ENCODE results near the gene MEIKIN.

The MEIKIN gene, protein sequence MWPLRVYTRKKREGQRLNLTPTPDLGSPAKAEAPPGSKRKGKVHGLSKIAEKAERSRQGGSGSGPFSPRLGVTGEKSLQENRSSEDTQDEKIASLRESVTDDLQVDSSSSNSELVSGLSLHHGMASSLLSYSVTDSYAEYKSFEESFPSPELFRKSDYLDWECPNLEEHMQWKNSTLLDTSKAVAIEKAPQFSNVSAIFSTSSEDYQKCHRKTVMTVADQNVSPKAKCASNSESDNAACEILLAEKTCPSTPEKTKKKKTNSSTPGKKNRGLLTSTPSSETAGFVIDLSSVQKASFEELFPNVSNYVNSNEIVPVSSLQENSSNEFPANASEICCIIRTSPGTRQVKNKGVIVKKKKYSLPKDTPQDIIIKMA

GRCh38 chr5:131945551-131946168, at the start of gene MEIKIN:
MEIKIN (minus strand) TSS chr5:131945663; CDS start chr5:131945505, 158 bp downstream.
- no peak for DNase-seq (ENCODE audit: low read depth in 1 of 2, low spot score in 1 of 2)

GRCh38 chr5:131994533-131995226, 49.2 kb upstream of the MEIKIN start:
- no peak for DNase-seq (ENCODE audit: low read depth in 1 of 2, low spot score in 1 of 2)

DNA sequence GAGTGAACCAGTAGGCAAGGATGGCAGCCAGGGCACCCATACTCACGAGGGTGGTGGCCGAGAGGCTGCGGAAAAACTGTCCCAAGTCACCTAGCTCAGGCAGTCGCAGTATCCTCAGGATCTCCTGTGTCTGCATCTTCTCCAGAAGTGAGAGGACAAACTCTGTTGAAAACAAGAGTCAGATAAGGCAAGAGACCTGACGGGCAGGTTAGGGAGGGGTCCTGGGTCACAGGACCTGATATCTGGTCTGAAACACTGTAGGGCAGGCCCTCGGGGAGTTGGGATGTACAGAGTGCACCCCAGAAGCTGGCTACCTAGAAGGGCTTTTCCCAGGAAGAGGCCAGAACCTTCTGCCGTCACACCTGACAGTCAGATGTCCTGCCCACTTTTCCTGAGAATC, 48.6 kb upstream of the MEIKIN start:
- DNase-seq (ENCODE audit: low read depth in 1 of 2, low spot score in 1 of 2): no peak

DNA sequence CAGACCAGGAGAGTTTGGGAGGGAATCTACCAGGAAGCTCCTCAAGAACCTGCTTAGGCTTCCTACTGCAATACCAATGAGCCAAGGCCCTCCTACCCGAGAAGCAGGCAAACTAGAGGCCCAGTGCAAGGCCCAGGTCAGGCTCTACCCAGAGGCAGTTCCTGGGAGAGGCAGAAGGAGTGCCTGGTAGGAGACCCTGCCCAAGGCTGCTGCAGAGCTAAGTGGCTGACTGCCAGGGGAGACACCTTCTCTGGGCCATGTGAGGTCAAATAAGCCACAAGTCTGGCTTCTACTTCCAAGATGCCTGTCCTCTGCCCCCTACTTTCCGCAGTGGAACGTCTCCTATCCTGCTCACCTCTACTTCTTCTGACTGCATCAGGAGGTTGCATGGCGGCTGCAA, 48.2 kb upstream of the MEIKIN start:
- DNase-seq (ENCODE audit: low read depth in 1 of 2, low spot score in 1 of 2): no peak

DNA sequence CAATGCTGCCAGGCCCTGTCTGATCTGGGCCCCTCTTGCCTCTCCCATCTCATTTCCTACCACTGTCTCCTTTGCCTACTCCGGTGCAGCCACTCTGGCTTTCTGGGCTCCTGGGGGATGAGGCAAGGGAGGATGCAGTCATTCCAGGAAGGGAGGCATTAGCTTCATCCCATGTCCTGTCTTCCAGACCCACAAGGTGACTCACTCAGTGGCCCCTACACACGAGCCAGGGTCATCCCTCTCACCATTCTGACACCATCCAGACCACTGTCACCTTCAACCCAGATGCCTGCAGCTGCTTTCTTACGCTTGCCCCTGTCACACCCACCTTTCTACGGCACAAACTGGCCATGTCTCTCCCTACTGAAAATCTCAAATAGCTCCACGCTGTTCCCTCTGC, 46.9 kb upstream of the MEIKIN start:
- DNase-seq (ENCODE audit: low read depth in 1 of 2, low spot score in 1 of 2): no peak

DNA sequence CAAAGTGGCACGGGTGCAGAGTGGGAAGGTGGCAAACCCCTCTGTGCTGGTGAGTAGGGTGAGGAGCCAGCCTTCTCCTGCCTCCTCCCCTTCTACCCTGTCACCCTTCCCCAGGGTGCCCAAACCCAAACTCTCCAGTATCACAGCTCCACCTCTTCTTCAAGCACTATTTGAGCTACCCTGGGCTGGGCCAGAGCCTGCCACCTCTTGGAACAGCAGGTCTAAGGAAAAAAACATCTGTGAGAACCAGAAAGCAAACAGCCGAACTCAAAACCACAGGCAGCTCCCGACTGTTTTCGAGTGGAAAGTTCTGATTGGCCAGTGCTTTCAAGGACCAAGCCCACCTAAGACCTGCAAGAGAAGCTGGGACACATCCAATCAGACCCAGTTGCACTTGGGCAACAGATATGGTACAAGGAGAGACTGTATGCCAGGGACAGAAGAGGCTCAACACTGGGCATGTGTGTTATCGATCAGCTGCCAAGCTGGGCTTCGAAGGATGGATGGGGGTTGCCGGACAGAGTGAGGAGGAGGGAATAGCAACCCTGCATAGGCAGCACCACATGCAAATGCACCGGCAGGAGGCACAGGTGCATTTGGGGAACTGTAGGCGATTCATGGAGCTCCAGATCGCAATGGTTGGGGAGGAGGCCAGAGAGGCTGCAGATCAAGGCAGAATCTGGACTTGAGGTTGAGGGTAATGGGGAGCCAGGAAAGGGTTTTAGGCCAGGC, 46.3 kb upstream of the MEIKIN start:
- no peak for DNase-seq (ENCODE audit: low read depth in 1 of 2, low spot score in 1 of 2)

DNA sequence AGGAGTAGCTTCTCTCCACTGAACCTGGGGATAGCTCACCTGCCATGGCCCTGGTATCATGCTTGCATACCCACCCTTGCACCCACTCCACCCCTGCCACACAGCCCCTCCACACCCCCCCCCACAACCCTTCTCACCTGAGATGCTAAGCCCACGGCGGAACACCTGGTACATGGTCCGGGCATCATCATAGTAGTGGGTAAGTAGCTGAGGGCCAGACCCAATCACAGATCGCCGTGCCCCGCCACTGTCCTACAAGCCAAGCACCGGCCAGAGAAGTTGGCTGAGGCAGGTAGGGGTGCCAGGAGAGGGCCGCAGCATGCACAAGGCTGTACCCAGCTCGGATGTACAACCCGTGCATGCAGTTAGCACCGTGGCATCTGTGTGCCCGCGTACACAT, 45.3 kb upstream of the MEIKIN start:
- DNase-seq (ENCODE audit: low read depth in 1 of 2, low spot score in 1 of 2): no peak

DNA sequence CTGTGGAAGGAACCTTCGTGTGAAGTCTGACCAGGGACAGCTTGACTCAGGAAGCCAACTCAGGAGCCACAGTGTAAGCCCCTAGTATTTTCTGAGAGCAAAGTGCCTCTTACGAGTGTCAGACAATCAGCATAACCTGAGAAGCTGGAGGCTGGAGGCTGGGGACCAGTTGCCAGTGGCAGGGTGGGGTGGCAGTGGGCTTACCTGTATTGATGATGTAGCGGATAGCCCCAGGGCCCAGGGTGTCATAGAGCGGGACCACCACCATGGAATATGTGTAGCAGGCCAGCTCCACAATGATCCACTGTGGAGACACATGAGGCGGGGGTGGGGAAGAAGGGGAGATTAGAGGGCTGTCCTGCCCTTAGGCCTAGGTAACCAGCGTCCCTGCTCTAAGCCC, 43.1 kb upstream of the MEIKIN start:
- DNase-seq (ENCODE audit: low read depth in 1 of 2, low spot score in 1 of 2): no peak

DNA sequence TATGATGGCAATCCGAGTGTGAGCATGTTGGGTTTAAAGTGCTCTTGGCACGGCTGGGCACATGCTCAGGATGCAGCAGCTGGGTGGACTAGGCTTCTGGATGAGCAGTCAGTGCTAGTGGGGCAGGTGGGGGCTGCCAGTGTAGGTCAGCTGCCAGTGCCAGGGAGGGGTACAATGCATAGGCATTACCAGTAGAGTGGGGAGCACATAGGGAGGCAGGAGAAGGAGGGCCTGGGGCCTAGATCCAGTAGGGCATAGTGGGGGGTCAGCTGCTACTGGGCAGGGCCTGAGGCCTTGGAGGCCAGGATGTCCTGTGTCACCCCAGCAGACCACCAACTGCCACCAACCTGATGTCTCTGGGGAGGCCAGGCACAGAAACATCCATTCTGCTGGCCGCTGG, 41.8 kb upstream of the MEIKIN start:
- DNase-seq (ENCODE audit: low read depth in 1 of 2, low spot score in 1 of 2): no peak

GRCh38 chr5:131986161-131986912, 40.9 kb upstream of the MEIKIN start:
- DNase-seq (ENCODE audit: low read depth in 1 of 2, low spot score in 1 of 2): no peak

- DNase-seq (ENCODE audit: low read depth in 1 of 2, low spot score in 1 of 2): no peak
Observed at GRCh38 chr5:131984956-131985665, 39.6 kb upstream of the MEIKIN start.

DNA sequence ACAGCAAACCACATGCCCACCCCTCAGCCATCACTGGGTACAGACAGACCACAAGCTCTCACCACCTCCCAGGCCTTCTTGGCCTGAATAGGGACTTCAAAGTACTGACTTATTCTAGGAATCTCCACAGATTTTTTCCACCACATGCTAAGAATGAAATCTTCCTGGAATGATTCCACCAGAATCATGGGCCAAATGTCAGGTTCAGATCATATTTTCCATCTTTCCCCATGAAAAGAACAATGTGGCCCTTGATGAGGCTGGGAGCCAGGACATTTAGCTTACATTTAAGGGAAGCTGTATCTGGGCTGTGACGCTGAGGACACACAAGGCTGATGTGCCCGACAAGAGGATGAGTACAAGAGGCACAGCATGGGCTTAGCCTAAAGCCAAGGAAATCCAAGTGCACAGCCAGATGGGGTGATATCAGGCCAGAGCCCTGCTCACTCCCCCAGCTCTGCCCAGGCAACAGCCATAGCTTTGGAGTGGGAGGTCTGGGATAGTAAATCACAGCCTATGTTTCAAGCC, 37.8 kb upstream of the MEIKIN start:
- DNase-seq (ENCODE audit: low read depth in 1 of 2, low spot score in 1 of 2): no peak

DNA sequence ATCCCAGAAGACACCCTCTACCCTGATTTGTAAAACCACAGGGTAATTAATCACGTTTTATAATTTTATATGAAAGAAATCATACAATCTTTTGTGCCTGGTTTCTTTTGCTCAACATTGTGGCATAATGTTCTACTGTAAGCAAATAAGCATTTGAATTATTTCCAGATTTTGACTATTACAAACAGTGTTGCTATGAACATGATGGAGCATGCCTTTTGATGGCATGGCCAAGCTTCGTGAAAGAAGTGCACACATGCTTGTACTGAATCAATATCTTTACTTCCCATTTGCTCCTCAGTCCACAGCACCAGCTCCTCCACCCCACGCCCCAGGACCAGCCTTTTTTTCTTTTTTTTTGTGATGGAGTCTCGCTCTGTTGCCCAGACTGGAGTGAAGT, 36.1 kb upstream of the MEIKIN start:
- DNase-seq (ENCODE audit: low read depth in 1 of 2, low spot score in 1 of 2): no peak

DNA sequence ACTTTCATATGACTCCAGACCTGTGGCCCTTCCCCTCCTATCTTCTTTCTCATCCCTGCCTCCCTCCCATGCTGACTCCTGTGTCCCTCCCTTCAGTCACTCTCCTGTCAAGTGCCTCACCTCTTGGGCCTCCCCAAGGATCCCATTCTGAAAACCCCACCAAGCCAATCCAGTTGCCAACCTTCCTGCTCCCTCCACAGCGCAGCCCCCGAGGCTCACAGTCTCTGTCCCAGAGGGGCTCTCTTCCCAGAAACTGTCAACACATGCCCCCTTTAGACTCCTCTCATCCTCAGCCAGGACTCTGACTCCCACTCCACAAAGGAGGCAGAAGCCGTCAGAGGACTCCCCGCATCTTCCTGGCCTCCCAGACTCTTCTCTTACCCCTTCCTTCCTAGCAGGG, 35.2 kb upstream of the MEIKIN start:
- DNase-seq (ENCODE audit: low read depth in 1 of 2, low spot score in 1 of 2): no peak

DNA sequence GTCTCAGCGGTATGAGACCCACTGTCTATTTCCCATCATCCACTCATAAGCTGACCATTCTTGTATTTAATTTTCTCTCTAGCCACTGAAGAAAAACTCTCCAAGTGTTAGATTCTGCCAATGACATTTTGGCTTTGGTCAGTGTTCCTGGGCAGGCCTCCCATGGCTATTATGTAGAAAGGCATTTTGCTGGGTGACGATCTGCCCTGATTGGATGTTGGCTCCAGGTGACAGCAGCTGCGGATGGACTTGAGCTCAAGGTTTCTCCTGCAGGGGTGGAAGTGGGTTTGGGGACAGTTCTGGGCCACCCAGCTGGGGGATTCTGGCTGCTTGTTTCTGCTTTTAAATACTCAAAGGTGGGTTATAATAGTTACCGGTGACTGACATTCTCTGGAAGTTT, 34.4 kb upstream of the MEIKIN start:
- DNase-seq (ENCODE audit: low read depth in 1 of 2, low spot score in 1 of 2): no peak

- DNase-seq (ENCODE audit: low read depth in 1 of 2, low spot score in 1 of 2): no peak
Observed at GRCh38 chr5:131977212-131977604, 31.7 kb upstream of the MEIKIN start.

GRCh38 chr5:131976414-131977211, 31.1 kb upstream of the MEIKIN start:
- DNase-seq (ENCODE audit: low read depth in 1 of 2, low spot score in 1 of 2): no peak

DNA sequence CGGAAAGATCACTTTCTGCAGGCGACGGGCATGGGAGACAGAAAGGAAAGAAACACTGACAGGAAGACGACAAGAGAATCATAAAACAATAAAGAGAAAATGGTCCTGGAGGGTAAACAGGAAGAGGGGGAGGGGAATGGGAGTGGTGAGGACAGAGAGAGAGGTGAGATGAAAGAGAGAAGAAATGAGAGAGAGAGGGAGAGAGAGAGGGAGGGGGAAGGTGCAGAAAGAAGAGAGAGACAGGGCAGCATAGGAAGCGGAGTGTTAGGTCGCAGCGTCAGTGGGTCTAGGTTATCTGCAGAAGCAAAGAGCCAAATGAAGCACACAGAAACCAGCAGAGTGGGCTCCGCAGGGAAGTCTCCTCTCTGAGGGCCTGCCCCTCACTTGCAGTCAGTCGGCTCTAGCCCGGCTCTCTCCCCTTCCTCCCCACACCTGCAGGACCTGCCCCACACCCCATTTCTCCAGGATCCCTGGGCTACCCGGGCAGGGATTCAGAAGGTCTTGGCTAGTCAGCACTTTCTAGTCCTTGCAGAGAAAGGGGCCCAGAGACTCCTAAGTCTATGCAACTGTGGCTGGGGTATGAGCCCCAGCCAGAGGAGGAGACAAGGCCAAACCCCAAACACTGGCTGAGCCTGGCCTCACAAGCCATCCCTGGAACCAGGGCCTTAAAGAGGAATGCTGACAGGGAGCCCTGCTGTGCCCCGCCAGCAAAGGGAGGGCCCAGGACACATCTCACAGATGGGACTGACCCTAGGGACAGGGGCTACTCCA, 29.7 kb upstream of the MEIKIN start:
- DNase-seq (ENCODE audit: low read depth in 1 of 2, low spot score in 1 of 2): no peak

DNA sequence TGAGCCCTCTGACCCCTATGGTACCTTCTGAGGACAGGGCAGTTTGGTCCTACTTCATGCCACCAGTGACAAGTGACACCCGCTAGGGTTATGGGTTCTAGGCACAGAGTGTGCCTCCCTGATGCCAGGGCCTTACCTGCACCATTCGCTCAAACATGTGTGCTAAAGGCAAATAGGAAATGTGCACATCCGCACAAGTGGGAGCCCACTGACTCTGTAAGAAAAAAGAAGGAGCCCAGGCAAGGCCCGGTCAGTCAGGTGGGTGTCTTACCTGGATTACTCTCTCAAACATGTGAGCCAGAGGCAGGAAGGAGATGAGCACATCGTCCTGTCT, 29.1 kb upstream of the MEIKIN start:
- no peak for DNase-seq (ENCODE audit: low read depth in 1 of 2, low spot score in 1 of 2)

Measured in stimulated activated CD4-positive, alpha-beta T cell treated with anti-CD3 and anti-CD28 coated beads, Interleukin-15, amount 100 ng/mL, for 1 hour (primary cell).